CD4-positive, alpha-beta T cell treated with Interferon alpha-2 for 1 hour (primary cell): ENCODE data around the gene FNDC11.

Experiments used
- DNase-seq, 2 donors: peaks; one replicate each; pipeline ENCODE4 v3.0.0-alpha.2; 2020 to 2022

Gene FNDC11

GRCh38 chr20:63525971-63526370 is 28.0 kb upstream of the FNDC11 start:
- no peak for DNase-seq

GRCh38 chr20:63527184-63527583 is 26.8 kb upstream of the FNDC11 start:
- DNase-seq: no peak

GRCh38 chr20:63529180-63529860 is 24.6 kb upstream of the FNDC11 start:
- DNase-seq: no peak

- no peak for DNase-seq
These were observed 23.8 kb upstream of the FNDC11 start for GRCh38 chr20:63529861-63530787.

GRCh38 chr20:63530788-63531160 is 23.2 kb upstream of the FNDC11 start:
- DNase-seq: no peak

GRCh38 chr20:63531686-63532448 is 22.1 kb upstream of the FNDC11 start:
- no peak for DNase-seq

GRCh38 chr20:63532449-63532971 is 21.4 kb upstream of the FNDC11 start:
- no peak for DNase-seq

- DNase-seq: no peak
These were observed 20.6 kb upstream of the FNDC11 start for GRCh38 chr20:63533388-63533787.

- no peak for DNase-seq
These were observed 20.0 kb upstream of the FNDC11 start for GRCh38 chr20:63533871-63534393.

GRCh38 chr20:63534427-63534830 is 19.5 kb upstream of the FNDC11 start:
- DNase-seq: no peak

- no peak for DNase-seq
These were observed 18.9 kb upstream of the FNDC11 start for GRCh38 chr20:63534831-63535651.

- no peak for DNase-seq
These were observed 17.6 kb upstream of the FNDC11 start for GRCh38 chr20:63536241-63536977.

GRCh38 chr20:63536997-63537524 is 16.9 kb upstream of the FNDC11 start, which contains the start of gene PTK6:
Gene PTK6, minus strand, starts transcription at chr20:63537376. Its CDS starts 62 bp downstream, at chr20:63537314.
- peak; percentile 38 to 56 for DNase-seq

GRCh38 chr20:63537525-63538203 is 16.3 kb upstream of the FNDC11 start:
- peak; percentile 97 to 98 for DNase-seq

GRCh38 chr20:63538204-63539091 is 15.5 kb upstream of the FNDC11 start:
- DNase-seq: peak; percentile 52 to 72

GRCh38 chr20:63539092-63539430 is 14.9 kb upstream of the FNDC11 start:
- no peak for DNase-seq

- no peak for DNase-seq
These were observed 14.3 kb upstream of the FNDC11 start for GRCh38 chr20:63539441-63540370.
